PC-9 (cell line): ENCODE data around the gene PYGO1. TPM values are rescaled to one million over a fixed set of nuclear protein-coding genes. Genes with fewer than 3 reads are reported as not detected.
A peak's percentile ranks its signal among the peaks of the same experiment; 100 is the strongest.

ENCODE experiments used
- BruUV-seq: library from RNA; stranded (reverse); fragments of 400-500 nt; replicated peaks from 2 replicates; lab custom pipeline; 2021; lab: Mats Ljungman, UMichigan
- CTCF ChIA-PET: fragments of 300-600 bp; sonication (Branson Sonifier 250); formaldehyde crosslinking; loops from one replicate; lab custom pipeline; 2022; ENCODE audit warnings: antibody characterized with exemption; lab: Charles Lee
- POLR2A ChIA-PET: fragments of 300-600 bp; sonication (Branson Sonifier 250); formaldehyde crosslinking; loops from one replicate; lab custom pipeline; 2022; ENCODE audit warnings: antibody characterized with exemption; ENCODE audit not compliant: unreplicated experiment; lab: Charles Lee
- DNase-seq, 2 experiments: peaks; one replicate each; pipeline versions ENCODE4 v3.0.0 to v3.0.0-alpha.2; 2015 to 2022; ENCODE audit warnings: mixed read lengths in 1 of 2
- H2AFZ ChIP-seq: fragments of 200-600 bp; sonication (generic); 2 replicates; pipeline ENCODE4 v1.8.1; 2017; ENCODE audit warnings: antibody characterized with exemption
- H3F3A ChIP-seq: fragments of 200-600 bp; sonication (generic); 2 replicates; pipeline ENCODE4 v1.8.1; 2017; ENCODE audit warnings: antibody characterized with exemption, mild to moderate bottlenecking, low read depth; ENCODE audit not compliant: insufficient read depth
- H3K27ac ChIP-seq: fragments of 200-600 bp; sonication (generic); 2 replicates; pipeline ENCODE4 v1.6.1; 2016; ENCODE audit warnings: mixed run types
- H3K27me3 ChIP-seq: fragments of 200-600 bp; sonication (generic); 2 replicates; pipeline ENCODE4 v1.6.1; 2016; ENCODE audit warnings: low read depth, mixed run types; ENCODE audit not compliant: insufficient read depth
- H3K36me3 ChIP-seq: fragments of 200-600 bp; sonication (generic); 2 replicates; pipeline ENCODE4 v1.6.1; 2016; ENCODE audit warnings: low read depth, mixed run types
- H3K4me1 ChIP-seq: fragments of 200-600 bp; sonication (generic); replicated peaks from 2 replicates; pipeline ENCODE4 v1.6.1; 2016; ENCODE audit warnings: mixed run types; ENCODE audit not compliant: insufficient read depth
- H3K4me2 ChIP-seq: fragments of 200-600 bp; sonication (generic); 2 replicates; pipeline ENCODE4 v1.6.1; 2017; ENCODE audit warnings: mixed run types
- H3K4me3 ChIP-seq: fragments of 200-600 bp; sonication (generic); 2 replicates; pipeline ENCODE4 v1.6.1; 2016; ENCODE audit warnings: mixed run types
- H3K79me2 ChIP-seq: fragments of 200-600 bp; sonication (generic); 2 replicates; pipeline ENCODE4 v1.6.1; 2017; ENCODE audit warnings: low read depth, mixed run types
- H3K9me2 ChIP-seq: fragments of 200-600 bp; sonication (generic); 2 replicates; pipeline ENCODE4 v1.8.1; 2017; ENCODE audit warnings: mild to moderate bottlenecking; ENCODE audit not compliant: insufficient read depth
- H3K9me3 ChIP-seq: fragments of 200-600 bp; sonication (generic); 2 replicates; pipeline ENCODE4 v1.8.1; 2016; ENCODE audit warnings: low read depth; ENCODE audit not compliant: insufficient read depth
- H4K20me1 ChIP-seq: fragments of 200-600 bp; sonication (generic); 2 replicates; pipeline ENCODE4 v1.8.1; 2017; ENCODE audit not compliant: insufficient read depth
- EZH2 ChIP-seq: fragments of 200-600 bp; sonication (generic); IDR thresholded peaks from 2 replicates; pipeline ENCODE4 v1.8.0; 2017; ENCODE audit warnings: antibody characterized with exemption, low read depth
- intact Hi-C: fragments of 100-400 bp; cut with micrococcal nuclease; formaldehyde crosslinking; loops from one replicate; pipeline ENCODE4 v1.10.0; 2022; ENCODE audit not compliant: unreplicated experiment
- total RNA-seq: library from RNA; stranded (reverse); gene quantifications from 2 replicates; pipeline ENCODE4 v1.2.3, GENCODE V29; 2021
- TF ChIP-seq, protein P1 (sequence below): fragments of 200-600 bp; sonication (generic); conservative IDR thresholded peaks from 2 replicates; pipeline ENCODE4 v1.6.1; 2017; ENCODE audit warnings: mixed run types, antibody characterized with exemption, mild to moderate bottlenecking, moderate library complexity

The PYGO1 gene
- total RNA-seq, 1 experiment from 2014 or later, result 5.1 TPM

DNA sequence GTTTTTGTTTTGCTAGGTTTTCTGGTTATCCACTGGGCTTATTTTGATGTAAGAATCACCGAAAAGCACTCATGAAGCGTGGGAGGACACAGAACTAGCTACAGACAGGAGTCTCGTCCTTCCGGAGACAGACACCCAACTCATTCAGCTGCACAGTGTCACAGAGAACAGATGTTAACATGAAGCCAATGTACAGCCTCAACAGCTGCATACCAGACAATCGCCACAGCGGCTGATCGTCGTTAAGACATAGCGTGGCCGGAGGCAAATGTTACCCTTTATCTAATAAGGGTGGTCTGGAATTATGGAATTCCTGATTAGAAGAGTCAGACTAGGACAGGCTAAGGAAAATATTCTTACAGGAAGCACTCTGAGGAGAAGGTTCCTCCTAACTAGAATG lies 1.1 kb upstream of the PYGO1 start:
- ChIA-PET CTCF (no interaction called here), POLR2A (no interaction called here)
- H2AFZ ChIP-seq, result no peak overlapping the region
- DNase-seq, result no peak
- no peak overlapping the region for H3K4me2 ChIP-seq
- H3K9me2 ChIP-seq, result no peaks in the 10 kb centered on the region
- no peaks in the 10 kb centered on the region for H3K27me3 ChIP-seq
- H3K9me3 ChIP-seq, result no peaks in the 10 kb centered on the region
- H3K4me1 ChIP-seq, result peaks cover 8% of the 10 kb centered on the region
- intact Hi-C loops, result no loop called here
- no peaks in the 10 kb centered on the region for H3K36me3 ChIP-seq
- BruUV-seq, result TSS peak; percentile 84
- TF ChIP-seq EZH2, result no peak
- TF ChIP-seq, protein P1, sequence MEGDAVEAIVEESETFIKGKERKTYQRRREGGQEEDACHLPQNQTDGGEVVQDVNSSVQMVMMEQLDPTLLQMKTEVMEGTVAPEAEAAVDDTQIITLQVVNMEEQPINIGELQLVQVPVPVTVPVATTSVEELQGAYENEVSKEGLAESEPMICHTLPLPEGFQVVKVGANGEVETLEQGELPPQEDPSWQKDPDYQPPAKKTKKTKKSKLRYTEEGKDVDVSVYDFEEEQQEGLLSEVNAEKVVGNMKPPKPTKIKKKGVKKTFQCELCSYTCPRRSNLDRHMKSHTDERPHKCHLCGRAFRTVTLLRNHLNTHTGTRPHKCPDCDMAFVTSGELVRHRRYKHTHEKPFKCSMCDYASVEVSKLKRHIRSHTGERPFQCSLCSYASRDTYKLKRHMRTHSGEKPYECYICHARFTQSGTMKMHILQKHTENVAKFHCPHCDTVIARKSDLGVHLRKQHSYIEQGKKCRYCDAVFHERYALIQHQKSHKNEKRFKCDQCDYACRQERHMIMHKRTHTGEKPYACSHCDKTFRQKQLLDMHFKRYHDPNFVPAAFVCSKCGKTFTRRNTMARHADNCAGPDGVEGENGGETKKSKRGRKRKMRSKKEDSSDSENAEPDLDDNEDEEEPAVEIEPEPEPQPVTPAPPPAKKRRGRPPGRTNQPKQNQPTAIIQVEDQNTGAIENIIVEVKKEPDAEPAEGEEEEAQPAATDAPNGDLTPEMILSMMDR, result no peak
- H3F3A ChIP-seq, result no peaks in the 10 kb centered on the region
- no peak overlapping the region for H3K27ac ChIP-seq
- H3K79me2 ChIP-seq, result no peaks in the 10 kb centered on the region
- no peak overlapping the region for H3K4me3 ChIP-seq
- no peaks in the 10 kb centered on the region for H4K20me1 ChIP-seq

DNA sequence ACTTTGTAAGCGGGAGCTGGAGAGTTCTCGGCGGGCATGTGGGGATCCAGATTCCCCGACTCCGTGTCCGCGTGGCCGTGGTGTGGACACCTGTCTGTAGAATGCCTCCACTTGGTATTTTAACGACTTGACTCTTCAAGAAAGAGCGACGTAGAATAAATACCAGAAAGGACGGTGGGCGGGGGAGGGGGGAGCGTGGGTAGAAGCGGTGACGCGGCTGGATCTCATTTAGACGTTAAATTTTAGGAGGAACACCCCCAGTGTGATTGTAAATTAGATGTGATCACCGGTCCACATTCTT lies 620 bp upstream of the PYGO1 start:
- H3K9me2 ChIP-seq, result no peaks in the 10 kb centered on the region
- no TSS peak for BruUV-seq
- H3K9me3 ChIP-seq, result no peaks in the 10 kb centered on the region
- no peaks in the 10 kb centered on the region for H3K27me3 ChIP-seq
- H3K27ac ChIP-seq, result no peak overlapping the region
- no peaks in the 10 kb centered on the region for H3F3A ChIP-seq
- H3K4me1 ChIP-seq, result peaks cover 8% of the 10 kb centered on the region
- H2AFZ ChIP-seq, result peak overlapping the region; percentile 79
- ChIA-PET CTCF (no interaction called here), POLR2A (no interaction called here)
- H3K4me3 ChIP-seq, result peak overlapping the region; percentile 44; the same call in 1 of the 2 replicates
- DNase-seq, result no peak
- intact Hi-C loops, result no loop called here
- TF ChIP-seq, protein P1, result no peak
- no peak for TF ChIP-seq EZH2
- no peaks in the 10 kb centered on the region for H4K20me1 ChIP-seq
- peak overlapping the region; percentile 71 for H3K4me2 ChIP-seq
- H3K36me3 ChIP-seq, result no peaks in the 10 kb centered on the region
- no peaks in the 10 kb centered on the region for H3K79me2 ChIP-seq

DNA sequence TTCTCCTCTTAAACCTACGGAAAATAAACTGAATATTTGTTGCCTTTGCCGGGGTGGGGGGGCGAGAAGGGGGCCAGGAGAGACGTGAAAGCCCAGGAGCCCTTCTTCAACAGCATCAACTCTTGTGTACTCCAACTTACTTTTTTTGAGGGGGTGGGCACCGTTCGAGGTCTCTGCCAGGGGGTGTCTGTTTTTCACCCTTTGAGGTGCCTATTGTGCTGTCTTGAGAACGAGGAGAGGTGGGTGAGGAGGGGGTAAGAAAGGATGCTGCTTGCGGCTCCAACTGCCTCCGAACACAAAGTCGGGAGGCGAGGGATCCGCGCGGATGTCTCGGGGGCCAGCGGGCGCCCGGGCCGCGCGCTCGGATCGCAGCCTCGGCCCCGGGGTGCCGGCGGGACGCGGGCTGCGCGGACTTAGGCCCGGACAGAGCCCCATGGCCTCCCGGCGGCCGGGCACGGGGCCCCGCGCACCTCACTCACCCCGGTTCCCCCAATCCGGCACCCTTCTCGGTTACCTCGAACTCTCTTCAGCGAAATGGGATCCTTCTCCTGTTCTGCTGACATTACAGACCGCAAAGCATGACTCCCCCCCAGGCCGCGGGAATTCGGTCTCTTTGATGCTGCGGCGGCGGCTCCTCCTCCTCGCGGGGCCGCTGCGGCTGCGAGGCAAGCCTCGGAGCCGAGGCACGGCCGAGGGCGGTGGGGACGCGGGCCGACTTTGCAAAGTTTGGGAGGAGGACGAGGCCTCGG lies 650 bp downstream of the PYGO1 start:
- Histone ChIP-seq H3K9me2 (no peaks in the 10 kb centered on the region), H3K9me3 (no peaks in the 10 kb centered on the region), H3K79me2 (no peaks in the 10 kb centered on the region), H3K4me2 (peak overlapping the region; percentile 89), H3F3A (no peaks in the 10 kb centered on the region), H3K4me1 (peaks cover 8% of the 10 kb centered on the region), H2AFZ (peak overlapping the region; percentile 81), H3K36me3 (no peaks in the 10 kb centered on the region), H3K4me3 (peak overlapping the region; percentile 73), H3K27ac (no peak overlapping the region), H4K20me1 (no peaks in the 10 kb centered on the region), H3K27me3 (no peaks in the 10 kb centered on the region)
- BruUV-seq, result TSS peak; percentile 27
- ChIA-PET CTCF (no interaction called here), POLR2A (no interaction called here)
- intact Hi-C loops, result loop anchor here (2.0 kb wide), 1 partner anchor 73 kb away; no protein-coding TSS in a partner anchor
- TF ChIP-seq, protein P1, result no peak
- no peak for TF ChIP-seq EZH2
- DNase-seq, result peak in 1 of 2 experiments; percentile 30
